ENCODE data around the gene CACNA2D4.

CACNA2D4 gene

DNA sequence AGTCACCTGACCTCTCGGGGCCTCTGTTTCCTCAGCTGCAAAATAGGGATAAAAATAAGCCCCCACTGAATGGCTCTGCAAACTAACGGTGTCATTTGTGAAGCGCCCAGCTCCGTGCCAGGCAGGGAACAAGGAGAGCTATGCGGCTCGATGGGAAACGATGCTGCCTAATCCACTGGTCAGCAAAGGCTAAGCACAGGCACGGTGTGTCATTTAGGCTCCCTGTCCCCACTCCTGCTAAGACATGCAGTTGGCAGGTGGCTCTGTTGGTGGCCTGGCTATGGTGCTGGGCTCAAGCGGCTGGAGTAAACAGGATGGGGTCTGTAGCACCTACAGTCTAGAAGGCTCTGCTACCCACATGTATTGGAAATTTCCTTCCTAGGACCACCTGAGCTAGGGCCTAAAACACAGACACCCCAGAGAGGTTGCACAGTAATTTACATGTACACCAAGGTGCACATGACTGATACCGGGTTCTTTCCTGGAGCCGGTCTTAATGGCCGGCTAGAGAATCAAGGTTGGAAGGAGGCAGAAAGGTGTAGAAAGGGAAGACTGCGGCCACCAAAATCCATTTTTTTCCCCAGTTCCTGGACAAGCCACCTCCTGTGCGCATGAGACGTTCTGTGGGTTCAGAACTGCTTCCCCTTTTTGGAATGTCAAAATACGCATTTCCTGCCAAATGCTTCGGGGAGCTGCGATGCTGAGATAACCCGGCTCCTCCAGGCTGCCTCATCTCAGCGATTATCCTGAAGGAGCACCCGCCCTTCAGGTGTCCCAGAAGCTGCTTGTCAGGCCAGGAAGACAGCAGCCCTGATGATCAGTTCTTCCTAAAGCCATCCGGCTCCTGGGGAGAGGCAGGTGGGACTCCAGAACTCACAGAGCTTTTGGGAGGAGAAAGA, 1.0 kb downstream of the CACNA2D4 start:
- DNase-seq, result no peak

DNA sequence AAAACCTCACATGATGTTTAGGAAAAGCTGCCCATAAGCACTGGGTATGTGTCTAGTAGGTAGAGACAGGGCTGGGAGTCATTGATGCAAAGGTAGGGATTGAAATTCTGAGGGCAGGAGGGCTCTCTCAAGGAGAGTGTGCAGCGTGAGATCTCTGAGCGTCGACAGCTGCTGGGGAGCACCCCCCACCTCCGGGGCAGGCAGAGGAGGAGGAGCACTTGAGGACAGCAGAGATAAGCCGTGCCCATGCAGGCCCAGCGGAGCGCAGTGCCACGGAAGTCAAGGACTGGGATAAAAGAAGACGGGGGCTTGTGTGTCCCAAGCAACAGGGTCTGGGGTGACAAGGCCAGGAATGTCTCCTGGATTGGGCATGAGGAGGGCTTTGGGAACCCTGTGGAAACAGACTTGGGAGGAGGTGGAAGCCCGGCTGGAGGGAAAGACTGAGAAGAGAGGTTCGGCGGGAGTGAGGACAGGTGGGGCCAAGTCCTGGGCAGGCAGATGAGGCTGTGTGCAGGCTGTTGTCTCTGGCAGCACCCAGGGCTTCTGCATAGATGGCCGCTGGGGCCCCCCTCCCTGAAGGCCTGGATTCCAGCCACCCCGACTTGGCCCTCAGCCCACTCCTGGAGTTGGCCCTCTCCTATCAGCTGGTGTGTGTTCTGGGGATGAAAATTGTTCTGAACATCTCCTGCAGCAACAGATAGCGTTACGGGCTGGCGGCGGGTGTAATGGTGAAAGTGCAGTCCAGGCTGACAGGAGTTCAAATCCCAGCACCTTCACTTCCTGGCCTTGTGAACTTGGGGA, 1.9 kb downstream of the CACNA2D4 start:
- no peak for DNase-seq

DNA sequence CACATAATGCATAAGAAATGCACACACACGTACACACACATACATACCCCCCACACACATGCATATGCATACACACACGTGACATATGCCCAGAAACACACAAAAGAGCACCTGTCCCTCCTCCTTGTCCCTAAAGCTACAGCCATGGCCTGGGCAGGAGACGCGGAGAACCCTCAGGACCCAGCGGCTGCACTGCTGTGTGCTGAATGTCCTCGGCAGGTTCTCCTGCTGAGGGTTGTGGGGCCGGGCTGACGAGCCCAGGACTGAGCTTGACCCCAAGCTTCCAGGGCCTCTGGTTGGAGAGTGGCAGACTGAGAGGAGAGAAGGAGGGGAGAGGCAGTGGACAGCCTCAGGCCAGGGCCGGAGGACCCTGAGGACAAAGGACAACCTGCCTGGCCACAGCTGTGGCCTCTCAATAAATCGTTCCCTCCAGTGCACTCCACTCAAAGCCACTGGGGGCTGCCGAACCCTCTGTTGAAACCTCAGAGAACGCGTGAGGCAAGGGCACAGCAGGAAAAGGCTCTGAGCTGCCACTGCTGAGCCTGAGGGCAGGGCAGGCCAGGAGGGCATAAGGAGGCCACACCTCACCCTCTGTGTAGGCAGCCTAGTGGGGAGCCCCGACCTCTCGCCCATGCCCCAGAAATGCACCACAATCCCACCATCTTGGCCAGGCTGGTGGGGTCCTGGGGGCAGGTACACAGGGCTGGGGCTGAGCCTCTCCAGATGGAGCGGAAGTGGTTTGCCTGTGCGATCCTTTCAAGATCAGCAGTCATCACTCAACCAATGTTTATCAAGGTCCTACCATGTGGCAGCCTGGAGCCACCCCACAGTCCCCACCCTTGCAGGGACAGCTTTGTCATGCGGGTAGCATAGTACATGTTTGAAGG, 3.1 kb downstream of the CACNA2D4 start:
- no peak for DNase-seq

DNA sequence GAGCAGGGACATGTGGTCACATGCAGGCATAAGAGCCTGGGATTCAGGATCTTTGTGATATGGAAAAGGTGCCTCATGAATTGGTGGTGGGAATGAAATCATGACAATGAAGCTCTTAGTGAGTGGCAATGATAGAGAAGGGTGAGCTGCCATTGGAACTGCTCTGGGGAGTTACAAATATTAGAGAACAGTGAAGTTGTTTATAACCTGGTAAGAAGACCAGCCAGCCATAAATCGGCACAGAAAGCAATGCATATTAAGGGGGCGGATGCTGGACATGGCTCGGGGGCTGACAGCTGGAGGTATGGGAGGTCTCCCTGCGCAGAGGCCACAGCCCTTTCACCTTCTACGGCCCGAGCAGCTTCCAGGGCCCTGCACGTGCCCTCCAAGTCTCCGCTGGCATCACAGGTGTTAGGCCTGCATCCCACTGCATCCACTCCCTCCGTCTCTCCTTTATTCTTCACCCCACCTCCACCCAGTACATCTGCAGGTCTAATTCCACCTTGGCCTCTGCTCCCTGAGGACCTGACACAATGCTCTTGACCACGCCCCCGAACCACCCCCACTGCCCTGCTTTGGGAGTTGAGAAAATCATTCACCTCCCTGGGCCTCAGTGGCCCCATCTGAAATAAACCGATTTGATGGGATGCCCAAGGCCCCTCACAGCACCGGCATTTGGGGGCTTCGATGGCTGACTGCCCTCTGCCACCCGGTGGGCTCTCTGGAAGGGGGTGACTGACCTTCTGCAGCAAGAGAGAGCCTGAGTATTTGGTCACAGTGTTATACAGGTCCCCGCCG, 4.1 kb downstream of the CACNA2D4 start:
- DNase-seq, result no peak

DNA sequence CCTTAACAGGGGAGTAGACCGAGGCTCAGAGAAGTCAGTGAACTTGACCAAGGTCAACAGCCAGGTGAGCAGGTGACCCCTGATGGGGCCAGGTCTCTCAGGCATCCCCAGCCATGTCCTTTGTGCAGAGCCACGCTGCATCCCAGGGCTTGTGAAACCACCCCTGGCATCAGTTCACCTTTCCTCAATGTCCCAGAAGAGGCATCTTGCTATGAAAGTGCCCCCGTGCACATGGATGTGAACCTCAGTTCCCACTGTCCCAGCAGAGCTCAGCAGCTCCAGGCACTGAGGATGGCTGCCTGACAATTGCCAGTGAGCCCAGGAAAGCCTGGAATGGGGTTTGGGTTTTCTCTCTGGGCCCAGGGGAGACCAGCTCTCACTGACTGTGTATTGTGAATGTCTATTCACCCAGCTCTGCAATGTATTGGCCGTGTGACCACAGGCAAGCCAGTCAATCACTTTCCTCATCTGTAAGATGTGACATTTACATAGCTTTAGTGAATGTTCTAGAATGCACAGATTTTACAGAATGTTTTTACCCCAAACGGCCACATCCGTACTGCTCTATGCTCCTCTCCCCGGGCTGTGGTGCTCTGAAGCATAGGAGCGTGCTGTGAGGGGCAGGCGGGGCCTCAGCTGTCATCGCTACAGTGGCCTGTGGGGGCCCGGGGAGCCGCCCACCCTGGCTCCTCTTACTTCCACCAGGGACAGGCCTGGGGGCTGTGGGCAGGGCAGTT, 4.9 kb downstream of the CACNA2D4 start:
- no peak for DNase-seq

DNA sequence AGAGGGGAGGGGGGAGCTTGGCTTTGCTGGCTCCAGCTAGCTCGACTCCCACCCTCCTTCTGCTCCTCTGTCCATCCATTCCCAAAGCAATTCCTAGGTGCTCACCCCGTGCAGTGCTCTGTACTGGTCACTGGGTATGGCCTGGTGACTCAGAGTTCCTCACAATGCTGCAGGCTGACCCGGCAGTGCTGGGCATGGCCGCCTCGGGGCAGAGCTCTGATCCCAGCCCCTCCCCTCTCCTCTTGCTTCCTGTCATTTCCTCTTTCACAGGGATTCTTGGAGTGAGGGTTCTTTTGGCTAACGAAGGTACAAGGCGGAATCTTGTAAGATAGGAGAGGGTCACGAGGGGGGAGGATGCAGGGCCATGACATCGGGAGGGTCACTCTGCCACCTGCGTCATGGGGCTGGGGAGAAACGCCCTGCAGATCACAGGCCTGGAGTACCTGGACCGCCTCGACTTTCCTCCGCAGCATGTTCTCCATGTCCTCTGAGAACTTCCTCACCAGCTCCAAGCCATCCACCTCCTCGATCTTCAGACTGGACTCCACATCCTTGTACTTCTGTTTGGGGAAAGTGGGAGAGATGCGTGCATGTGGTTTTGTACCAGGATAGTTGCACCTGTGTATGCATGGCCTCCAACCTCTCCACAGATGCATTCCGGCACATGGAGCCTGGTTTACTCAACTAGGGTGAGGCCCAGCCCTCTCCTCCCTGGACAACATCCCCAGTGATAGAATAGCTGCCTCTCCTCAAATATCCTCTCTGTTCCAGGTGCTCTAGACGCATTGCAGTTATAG, 5.7 kb downstream of the CACNA2D4 start:
- no peak for DNase-seq

DNA sequence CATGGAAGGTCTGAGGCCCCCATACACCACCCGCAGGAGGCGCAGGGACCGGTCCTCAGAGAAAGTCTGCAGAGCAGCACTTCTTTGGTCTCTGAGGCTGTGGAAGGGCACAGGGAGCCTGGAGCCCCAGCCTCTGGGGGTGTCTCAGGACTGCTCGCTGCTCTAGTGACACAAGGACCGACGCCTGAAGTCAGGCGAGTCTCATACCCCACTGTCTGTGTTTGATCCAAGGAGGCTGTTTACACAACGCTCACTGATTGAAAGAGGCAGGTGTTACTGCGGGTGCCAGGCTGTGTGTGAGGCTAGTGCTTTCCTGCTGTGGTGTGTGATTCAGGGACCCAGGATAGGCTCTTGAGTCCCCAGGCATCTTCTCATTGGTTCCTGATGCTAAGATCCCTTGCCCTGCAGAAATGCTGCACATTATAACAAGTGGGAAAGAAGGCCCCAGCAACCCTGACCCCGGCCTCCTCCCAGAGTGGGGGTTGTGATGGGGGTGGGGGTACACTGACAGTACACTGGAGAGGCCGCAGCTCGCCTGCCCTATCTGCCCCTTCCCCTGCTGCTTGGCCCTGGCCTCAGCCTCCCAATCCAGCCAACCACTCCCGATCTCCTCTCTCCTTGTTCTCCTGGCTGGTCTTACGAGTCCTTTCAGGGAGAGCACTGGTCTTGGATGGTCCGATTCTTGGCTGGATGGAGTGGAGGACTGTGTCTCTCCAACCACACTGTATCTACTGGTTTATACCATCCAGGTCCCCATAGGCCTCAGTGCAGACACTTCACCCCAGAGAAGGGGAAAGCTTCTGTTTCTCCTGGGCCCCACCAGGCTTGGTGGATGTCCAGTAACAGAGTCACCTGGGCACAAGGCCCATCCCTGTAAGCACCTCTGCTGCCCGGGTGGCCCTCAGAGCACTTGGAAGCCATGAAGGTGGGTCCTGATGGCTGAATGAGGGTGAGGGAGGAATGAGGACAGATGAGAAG, 6.6 kb downstream of the CACNA2D4 start:
- no peak for DNase-seq

DNA sequence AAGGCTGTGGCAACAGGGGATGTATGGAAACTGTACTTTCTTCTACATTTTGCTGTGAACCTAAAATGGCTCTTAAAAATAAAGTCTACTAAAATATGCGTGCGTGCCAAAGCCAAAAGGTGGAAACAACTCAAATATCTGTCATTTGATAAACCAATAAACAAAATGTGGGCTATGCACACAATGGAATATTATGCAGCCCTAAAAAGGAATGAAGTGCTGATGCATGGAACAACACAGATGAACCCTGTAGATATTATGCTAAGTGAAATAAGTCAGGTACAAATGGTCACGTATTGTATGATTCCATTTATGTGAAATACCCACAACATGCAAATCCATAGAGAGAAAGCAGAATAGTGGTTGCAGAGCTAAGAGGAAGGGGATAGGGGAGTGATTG, 8.0 kb downstream of the CACNA2D4 start:
- no peak for DNase-seq

DNA sequence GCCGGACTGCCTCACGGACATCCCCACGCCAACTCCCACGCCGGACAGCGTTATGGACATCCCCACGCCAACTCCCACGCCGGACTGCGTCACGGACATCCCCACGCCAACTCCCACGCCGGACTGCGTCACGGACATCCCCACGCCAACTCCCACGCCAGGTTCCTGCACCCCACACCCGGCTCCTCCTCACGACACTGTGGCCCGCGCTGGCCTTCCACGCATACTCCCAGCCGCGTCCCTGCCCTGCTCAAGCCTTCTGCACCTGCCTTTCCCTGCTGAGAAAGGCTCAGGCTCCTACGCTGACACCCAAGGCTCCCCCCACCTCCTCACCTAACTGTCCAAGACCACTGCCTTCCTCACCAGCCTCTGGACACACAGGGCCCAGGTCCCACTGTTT, 9.7 kb downstream of the CACNA2D4 start:
- no peak for DNase-seq

DNA sequence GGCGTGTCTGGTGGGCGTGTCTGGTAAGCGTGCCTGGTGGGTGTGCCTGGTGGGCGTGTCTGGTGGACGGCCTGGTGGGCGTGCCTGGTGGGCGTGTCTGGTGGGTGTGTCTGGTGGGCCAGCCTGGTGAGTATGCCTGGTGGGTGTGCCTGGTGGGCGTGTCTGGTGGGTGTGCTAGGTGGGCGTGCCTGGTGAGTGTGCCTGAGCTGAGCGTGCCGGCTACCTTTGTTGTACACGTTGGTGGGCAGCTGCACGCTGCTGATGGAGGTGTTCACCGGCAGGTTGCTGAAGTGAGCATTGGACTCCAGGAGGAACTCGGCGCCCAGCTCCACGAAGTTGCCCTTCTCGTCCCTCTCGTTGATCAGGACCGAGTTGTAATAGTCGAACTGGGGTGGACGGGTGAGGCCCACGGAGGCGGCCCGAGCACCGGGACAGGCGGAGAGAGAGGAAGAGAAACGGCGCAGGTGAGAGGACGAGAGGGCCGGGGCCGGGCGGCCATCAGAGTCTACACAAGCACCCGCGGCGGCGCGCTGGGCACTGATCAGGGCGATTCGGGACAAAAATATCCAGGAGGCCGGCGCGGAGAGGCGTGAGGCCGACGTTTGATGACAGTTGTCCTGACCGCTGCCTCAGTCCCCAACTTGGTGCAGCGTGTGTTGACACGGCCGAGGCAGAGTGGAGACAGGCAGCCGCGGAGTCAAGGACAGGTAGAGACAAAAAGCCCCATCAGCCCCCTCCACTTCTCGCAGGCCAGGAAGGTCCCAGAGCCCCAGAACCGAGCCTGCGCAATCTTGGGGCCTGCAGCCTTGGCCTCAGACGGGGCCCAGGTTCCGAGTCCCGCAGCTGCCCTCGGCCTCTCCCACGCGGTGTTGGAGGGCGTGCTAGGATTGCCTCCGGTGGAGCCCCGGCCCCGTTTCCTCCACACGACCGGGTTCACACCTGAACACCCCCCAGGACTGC, 10.5 kb downstream of the CACNA2D4 start:
- DNase-seq, result peak; percentile 32

DNA sequence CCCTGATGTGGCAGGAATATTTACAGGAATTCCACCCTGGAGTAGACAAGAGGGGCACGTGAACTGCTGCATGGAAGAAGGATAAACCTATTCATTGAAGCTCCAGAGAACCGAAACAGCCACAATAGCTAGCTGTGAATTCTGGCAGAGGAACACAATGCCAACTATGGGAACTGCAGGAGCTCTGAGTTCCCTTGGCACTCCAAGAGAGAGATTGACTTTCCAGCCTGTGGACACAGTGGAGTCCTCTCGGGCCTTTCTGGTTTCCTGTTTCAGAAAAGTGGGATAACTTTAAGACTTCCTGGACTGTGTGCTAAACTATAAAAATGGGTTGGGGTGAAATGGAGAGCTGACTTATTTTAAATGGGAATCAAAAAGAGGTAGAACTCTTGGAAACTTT, 11.9 kb downstream of the CACNA2D4 start:
- no peak for DNase-seq

DNA sequence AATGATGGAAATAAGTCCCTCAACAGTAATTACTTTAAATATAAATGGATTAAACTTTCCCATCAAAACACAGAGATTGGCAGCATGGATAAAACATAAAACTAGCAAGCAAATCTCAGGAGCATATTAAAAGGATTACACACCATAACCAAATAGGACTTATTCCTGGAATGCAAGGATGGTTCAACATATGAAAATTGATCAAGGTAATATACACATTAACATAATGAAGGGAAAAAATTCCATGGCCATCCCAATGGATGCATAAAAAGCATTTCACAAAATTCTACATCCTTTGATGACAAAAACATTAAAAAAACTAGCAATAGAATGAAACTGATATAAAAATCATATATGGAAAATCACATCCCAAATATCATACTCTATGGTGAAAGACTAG, 13.6 kb downstream of the CACNA2D4 start:
- DNase-seq, result no peak

DNA sequence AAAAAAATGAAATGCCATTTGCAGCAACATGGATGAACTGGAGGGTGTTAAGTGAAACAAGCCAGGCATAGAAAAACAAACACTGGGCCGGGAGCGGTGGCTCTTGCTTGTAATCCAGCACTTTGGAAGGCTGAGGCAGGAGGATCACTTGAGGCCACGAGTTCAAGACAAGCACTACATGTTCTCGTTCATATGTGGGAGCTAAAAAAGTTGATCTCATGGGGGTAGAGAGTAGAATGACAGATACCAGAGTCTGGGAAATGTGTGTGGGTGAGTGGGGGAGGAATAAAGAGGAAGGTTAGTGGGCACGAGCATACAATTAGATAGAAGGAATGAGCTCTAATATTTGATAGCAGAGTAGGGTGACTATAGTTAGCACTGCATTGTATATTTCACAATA, 21.5 kb downstream of the CACNA2D4 start:
- no peak for DNase-seq

DNA sequence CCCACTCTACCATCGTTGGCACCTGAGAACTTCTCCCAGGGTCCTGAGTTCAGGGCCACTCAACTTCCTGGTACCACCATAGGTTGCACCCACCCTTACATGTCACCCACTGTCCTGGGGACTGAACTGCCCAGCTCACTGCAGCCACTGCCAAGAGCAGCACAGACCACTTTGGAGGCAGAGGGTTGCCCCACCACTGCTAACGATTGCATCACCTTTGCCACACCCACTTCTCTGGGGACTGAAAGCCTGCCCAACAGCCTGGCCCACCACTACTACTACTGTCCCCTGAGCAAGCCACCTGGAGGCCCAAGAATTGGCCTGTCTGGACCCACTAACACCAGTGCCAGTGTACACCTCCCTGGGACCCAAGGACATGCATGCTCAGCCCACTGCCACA, 27.6 kb downstream of the CACNA2D4 start:
- DNase-seq, result no peak

DNA sequence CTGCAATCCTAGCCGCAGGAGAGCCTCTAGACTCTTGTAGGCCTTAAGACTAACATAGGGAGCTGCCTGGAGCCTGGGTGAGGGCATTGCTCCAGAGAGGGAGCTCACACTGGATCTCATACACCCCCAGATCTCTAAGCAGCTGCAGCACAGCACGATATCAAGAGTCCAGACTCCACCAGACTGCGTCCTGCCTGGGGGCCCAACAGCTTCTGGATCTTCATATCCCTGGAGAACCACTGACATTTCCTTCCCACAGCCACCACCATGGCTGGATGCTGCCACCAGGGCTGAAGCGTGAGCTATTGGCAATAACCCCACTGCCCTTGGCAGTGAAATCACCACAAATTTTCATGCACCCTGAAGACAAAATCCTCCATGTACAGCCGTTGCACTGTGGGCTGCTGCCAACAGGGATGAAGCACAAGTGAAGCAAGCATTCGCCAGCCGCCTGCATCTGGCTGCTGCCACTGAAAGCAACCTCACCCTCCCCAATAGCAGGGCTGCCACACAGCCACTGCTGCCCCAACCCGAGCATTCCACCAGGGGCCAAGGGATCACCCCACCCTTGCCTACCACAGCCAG, 28.2 kb downstream of the CACNA2D4 start:
- no peak for DNase-seq

DNA sequence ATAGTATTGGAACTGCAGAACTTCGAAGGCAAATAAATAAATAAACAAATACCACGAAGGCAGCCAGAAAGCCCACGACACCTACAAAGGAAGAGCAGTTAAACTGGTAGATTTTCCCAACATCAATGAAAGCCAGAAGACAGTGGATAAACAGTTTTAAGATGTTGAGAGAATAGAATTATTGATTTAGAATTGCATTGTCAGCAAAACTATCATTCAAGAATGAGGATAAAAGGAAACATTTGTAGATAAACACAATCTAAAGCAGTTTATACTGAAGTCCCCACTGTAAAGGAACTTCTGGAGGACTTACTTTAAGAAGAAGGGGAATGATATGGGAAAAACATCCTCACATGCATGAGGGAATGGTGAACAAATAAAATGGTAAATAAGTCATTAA, 29.5 kb downstream of the CACNA2D4 start:
- DNase-seq, result no peak

DNA sequence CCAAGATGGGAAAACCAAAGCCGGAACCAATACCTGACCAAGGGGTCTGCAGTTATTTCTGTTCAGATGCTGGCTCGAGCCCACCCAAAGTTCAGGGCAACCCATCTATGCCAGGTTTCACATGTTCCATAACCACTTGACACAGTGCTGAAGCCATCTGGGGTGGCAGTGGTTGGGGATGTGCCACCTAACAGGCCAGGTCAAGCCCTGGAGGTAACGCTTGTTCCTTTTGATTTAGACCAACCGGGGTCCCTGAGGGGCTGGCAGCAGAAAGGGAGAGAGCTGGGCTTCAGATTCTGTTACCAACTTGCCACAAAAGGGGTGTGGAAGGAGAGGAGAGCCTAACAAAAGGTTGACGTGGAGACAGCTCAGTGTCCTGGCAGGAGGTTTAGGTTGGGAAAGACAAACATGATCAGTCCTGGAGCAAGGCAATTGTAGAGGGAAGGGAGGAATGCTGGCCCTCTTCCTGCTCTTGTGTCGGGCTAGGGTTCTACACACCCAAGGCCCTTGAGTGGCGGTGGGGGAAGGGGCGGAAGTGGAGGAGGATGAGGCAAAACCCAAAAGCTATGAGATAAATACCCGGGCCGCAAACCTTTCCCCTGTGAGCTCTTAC, 31.9 kb downstream of the CACNA2D4 start:
- no peak for DNase-seq

Data from activated CD8-positive, alpha-beta memory T cell treated with anti-CD3 and anti-CD28 coated beads, Interleukin-2, amount 50 U/mL, for 4 hours (primary cell).